Peyer's patch (tissue), 4 donors: ENCODE measurements around the gene PFN2. TPM values are rescaled to one million over a fixed set of nuclear protein-coding genes. Genes with fewer than 3 reads are reported as not detected.
"Not testable (repeated sequence)": the region's sequence is repeated elsewhere in the genome, so short reads cannot be mapped to it uniquely, and the experiment has no call there.

Source experiments
- DNase-seq, 3 donors: peaks; one replicate each; pipeline ENCODE4 v3.0.0-alpha.2; 2017 to 2019
- H3K27ac ChIP-seq, 4 donors: fragments of 200-600 bp; sonication (generic); one replicate each; pipeline ENCODE4 v1.5.1; 2016 to 2019
- H3K27me3 ChIP-seq, 2 donors: fragments of 200-600 bp; sonication (generic); one replicate each; pipeline ENCODE4 v1.5.1; 2019
- H3K36me3 ChIP-seq, 3 donors: fragments of 200-600 bp; sonication (generic); one replicate each; pipeline ENCODE4 v1.5.1; 2016 to 2019
- H3K4me1 ChIP-seq, 4 donors: fragments of 200-600 bp; sonication (generic); one replicate each; pipeline ENCODE4 v1.5.1; 2016 to 2019
- H3K4me3 ChIP-seq, 4 donors: fragments of 200-600 bp; sonication (generic); 1 replicate in 3 of 4; 2 replicates in 1 of 4; pipeline ENCODE4 v1.5.1; 2016 to 2019; ENCODE audit warnings: mild to moderate bottlenecking in 1 of 4
- H3K9me3 ChIP-seq, 4 donors: fragments of 200-600 bp; sonication (generic); one replicate each; pipeline ENCODE4 v1.5.1; 2016 to 2019; ENCODE audit warnings: mild to moderate bottlenecking in 1 of 4
- POLR2A ChIP-seq, 2 donors: fragments of 450-650 bp; IDR thresholded peaks; one replicate each; pipeline ENCODE4 v1.5.1; 2017; ENCODE audit warnings: antibody characterized with exemption in 2 of 2, mild to moderate bottlenecking in 2 of 2, moderate library complexity in 2 of 2
- total RNA-seq, 4 donors: library from RNA; depleted of rRNA; stranded (reverse); fragments of >200 nt; gene quantifications; one replicate each; pipeline ENCODE4 v1.1.0, GENCODE V29; 2016
- TF ChIP-seq, protein P1 (sequence below), 6 experiments: fragments of 450-650 bp in 4 of 6; fragments of 200-600 bp in 2 of 6; sonication (generic) in 1 of 6; IDR thresholded peaks; one replicate each; pipeline ENCODE4 v1.5.1; 2017 to 2019; ENCODE audit warnings: antibody characterized with exemption in 6 of 6, mild to moderate bottlenecking in 3 of 6, moderate library complexity in 1 of 6

The PFN2 gene
- total RNA-seq, 4 donors from 2014 or later, result 39.6 to 69.6 (median 60.9) TPM

DNA sequence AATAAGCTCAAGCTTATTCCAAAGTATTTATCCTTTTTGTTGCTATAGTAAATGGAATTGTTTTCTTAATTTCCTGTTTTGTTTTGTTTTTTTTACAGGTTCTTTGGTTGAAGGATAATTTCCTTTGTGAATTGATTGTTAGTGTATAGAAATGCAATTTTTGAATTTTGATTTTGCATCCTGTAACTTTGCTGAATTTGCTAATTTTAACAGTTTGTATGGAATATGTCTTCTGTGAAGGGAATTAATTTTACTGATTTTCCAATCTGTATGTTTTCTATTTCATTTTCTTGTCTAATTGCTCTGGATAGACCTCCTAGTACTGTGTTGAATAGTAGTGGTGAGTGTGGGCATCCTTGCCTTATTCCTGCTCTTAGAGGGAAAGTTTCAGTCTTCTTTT is 28.3 kb downstream of the PFN2 start:
- H3K4me1 ChIP-seq, result no peaks in the 10 kb centered on the region
- no peaks in the 10 kb centered on the region for H3K27me3 ChIP-seq
- no peaks in the 10 kb centered on the region for H3K9me3 ChIP-seq
- TF ChIP-seq POLR2A (IDR thresholded peaks at IDR 0.05), result no peak
- TF ChIP-seq, protein P1, sequence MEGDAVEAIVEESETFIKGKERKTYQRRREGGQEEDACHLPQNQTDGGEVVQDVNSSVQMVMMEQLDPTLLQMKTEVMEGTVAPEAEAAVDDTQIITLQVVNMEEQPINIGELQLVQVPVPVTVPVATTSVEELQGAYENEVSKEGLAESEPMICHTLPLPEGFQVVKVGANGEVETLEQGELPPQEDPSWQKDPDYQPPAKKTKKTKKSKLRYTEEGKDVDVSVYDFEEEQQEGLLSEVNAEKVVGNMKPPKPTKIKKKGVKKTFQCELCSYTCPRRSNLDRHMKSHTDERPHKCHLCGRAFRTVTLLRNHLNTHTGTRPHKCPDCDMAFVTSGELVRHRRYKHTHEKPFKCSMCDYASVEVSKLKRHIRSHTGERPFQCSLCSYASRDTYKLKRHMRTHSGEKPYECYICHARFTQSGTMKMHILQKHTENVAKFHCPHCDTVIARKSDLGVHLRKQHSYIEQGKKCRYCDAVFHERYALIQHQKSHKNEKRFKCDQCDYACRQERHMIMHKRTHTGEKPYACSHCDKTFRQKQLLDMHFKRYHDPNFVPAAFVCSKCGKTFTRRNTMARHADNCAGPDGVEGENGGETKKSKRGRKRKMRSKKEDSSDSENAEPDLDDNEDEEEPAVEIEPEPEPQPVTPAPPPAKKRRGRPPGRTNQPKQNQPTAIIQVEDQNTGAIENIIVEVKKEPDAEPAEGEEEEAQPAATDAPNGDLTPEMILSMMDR (IDR thresholded peaks at IDR 0.05), result no peak
- H3K27ac ChIP-seq, result no peak overlapping the region
- DNase-seq, result no peak
- no peak overlapping the region for H3K4me3 ChIP-seq
- no peaks in the 10 kb centered on the region for H3K36me3 ChIP-seq

DNA sequence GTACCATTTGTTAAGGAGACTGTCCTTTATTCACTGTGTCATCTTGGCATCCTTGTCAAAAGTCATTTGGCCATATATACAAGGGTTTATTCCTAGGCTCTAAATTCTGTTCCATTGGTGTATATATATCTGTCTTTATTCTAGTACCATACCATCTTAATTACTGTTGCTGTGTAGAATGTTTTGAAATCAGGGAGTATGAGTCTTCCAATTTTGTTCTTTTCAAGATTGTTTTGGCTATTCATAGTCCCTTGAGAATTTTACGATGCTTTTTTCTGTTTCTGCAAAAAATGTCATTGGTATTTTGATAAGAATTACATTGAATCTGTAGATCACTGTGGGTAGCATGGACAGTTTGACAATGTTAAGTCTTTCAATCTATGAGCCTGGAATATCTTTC is 28.7 kb downstream of the PFN2 start:
- Histone ChIP-seq H3K27me3 (no peaks in the 10 kb centered on the region), H3K27ac (no peak overlapping the region), H3K4me1 (no peaks in the 10 kb centered on the region), H3K4me3 (no peak overlapping the region), H3K36me3 (no peaks in the 10 kb centered on the region), H3K9me3 (no peaks in the 10 kb centered on the region)
- DNase-seq, result no peak
- TF ChIP-seq, protein P1 (IDR thresholded peaks at IDR 0.05), result no peak
- TF ChIP-seq POLR2A (IDR thresholded peaks at IDR 0.05), result no peak

DNA sequence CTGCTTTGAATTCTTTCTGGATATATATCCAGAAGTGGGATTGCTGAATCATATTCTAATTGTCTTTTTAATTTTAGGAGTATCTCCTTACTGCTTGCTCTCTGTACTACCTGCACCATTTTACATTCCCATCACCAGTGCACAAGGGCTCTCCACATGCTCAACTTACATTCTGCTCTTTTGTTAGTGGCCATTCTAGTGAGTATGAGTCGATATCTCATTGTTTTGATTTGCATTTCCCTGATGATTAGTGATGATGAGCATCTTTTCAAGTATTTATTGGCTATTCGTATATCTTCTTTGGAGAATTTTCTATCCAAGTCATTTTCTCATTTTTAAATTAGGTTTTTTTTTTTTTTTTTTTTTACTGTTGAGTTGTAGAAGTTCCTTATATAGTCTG is 29.5 kb downstream of the PFN2 start:
- H3K4me1 ChIP-seq, result no peaks in the 10 kb centered on the region
- no peak for DNase-seq
- no peak overlapping the region for H3K27ac ChIP-seq
- no peaks in the 10 kb centered on the region for H3K36me3 ChIP-seq
- no peaks in the 10 kb centered on the region for H3K9me3 ChIP-seq
- H3K4me3 ChIP-seq, result no peak overlapping the region
- H3K27me3 ChIP-seq, result no peaks in the 10 kb centered on the region
- TF ChIP-seq POLR2A (IDR thresholded peaks at IDR 0.05), result no peak
- TF ChIP-seq, protein P1 (IDR thresholded peaks at IDR 0.05), result no peak

DNA sequence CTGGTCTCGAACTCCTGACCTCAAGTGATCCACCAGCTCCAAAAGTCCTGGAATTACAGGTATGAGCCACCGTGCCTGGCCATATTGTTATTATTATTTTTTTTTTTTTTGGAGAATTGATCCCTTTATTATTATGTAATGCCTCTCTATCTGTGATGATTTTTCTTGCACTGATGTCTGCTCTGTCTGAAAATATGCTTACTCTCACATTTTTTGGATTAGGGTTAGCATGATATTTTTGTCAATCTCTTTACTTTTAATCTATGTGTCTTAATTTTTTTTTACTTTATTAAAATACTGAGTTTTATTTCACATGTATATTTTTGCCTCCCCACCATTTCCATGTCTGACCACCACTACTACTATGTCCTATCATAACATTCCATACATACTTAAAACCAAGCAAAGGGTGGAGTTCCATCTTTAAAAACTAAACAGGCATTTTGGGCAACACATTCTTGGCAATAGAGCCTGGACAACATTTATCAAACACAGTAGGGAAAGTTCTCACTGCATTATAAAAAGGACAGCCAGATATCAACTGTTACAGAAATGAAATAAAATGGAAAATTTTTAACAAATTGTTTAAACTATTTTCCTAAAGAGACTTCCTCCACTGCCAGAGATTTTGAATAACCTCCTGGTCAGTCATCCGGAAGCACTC is 32.2 kb downstream of the PFN2 start:
- not testable (repeated sequence) for H3K4me1 ChIP-seq, DNase-seq, H3K36me3 ChIP-seq, H3K27me3 ChIP-seq, H3K9me3 ChIP-seq, H3K27ac ChIP-seq, H3K4me3 ChIP-seq

DNA sequence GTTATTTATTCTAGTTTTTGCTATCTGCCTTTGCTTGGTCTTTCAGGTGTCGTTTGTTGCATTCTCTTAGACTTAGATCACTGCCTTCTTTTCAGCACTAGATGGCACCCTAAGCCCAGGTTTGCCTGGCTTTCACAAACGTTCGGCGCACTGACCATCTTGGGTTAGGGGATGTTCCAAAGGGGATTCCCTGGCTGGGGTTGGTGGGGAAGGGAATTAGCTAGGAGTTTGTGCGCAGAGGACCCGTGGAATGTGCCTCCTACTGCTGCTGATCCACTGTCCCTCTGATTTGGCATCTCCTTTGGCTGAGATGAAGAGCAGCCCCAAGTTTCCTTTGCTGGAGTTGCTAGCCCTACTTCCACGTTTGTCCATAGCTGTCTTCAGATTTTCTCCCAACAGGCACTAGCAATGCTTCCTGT is 33.9 kb downstream of the PFN2 start:
- Histone ChIP-seq H3K9me3 (no peaks in the 10 kb centered on the region), H3K4me1 (no peaks in the 10 kb centered on the region), H3K27ac (no peak overlapping the region), H3K27me3 (no peaks in the 10 kb centered on the region), H3K4me3 (no peak overlapping the region), H3K36me3 (no peaks in the 10 kb centered on the region)
- no peak for TF ChIP-seq POLR2A (IDR thresholded peaks at IDR 0.05)
- TF ChIP-seq, protein P1 (IDR thresholded peaks at IDR 0.05), result peak in 5 of 6 experiments; percentile 6 to 84 (median 80)
- peak in 2 of 3 donors; percentile 23 to 66 for DNase-seq

DNA sequence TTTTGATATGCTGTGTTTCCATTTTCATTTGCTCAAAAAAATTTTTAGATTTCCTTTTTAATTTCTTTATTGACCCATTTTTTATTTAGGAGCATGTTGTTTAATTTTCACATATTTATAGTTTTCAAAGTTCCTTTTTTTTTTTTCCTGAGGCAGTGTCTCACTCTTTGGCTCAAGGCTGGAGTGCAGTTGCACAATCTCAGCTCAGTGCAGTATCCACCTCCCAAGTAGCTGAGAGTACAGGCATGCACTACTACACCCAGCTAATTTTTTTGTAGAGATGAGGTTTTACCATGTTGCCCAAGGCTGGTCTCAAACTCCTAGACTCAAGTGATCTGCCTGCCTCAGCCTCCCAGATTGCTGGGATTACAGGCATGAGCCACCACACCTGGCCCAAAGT is 36.2 kb downstream of the PFN2 start:
- DNase-seq, result no peak
- TF ChIP-seq, protein P1 (IDR thresholded peaks at IDR 0.05), result no peak
- no peak for TF ChIP-seq POLR2A (IDR thresholded peaks at IDR 0.05)
- Histone ChIP-seq H3K27ac (no peak overlapping the region), H3K4me1 (no peaks in the 10 kb centered on the region), H3K27me3 (no peaks in the 10 kb centered on the region), H3K36me3 (no peaks in the 10 kb centered on the region), H3K9me3 (no peaks in the 10 kb centered on the region), H3K4me3 (no peak overlapping the region)
